Parathyroid adenoma (tissue), 2 donors: Measurements from ENCODE around the gene COL23A1.

Experiments
- H2AFZ ChIP-seq: fragments of 300-600 bp; sonication (generic); one replicate; pipeline ENCODE4 v1.7.0; 2017; ENCODE audit warnings: antibody characterized with exemption, mild to moderate bottlenecking
- H3K27ac ChIP-seq: fragments of 300-600 bp; sonication (generic); one replicate; pipeline ENCODE4 v1.7.0; 2017
- H3K27me3 ChIP-seq: fragments of 300-600 bp; sonication (generic); one replicate; pipeline ENCODE4 v1.7.0; 2017; ENCODE audit warnings: low read length; ENCODE audit not compliant: control insufficient read depth, insufficient read depth
- H3K36me3 ChIP-seq: fragments of 300-600 bp; sonication (generic); one replicate; pipeline ENCODE4 v1.7.0; 2017; ENCODE audit warnings: low read length; ENCODE audit not compliant: control insufficient read depth, insufficient read depth
- H3K4me1 ChIP-seq: fragments of 300-600 bp; sonication (generic); one replicate; pipeline ENCODE4 v1.7.0; 2017; ENCODE audit warnings: control low read depth
- H3K4me2 ChIP-seq: fragments of 300-600 bp; sonication (generic); one replicate; pipeline ENCODE4 v1.7.0; 2017; ENCODE audit warnings: low read length
- H3K4me3 ChIP-seq: fragments of 300-600 bp; sonication (generic); one replicate; pipeline ENCODE4 v1.7.0; 2017; ENCODE audit warnings: low read depth, low read length
- H3K79me2 ChIP-seq: fragments of 300-600 bp; sonication (generic); one replicate; pipeline ENCODE4 v1.7.0; 2017; ENCODE audit warnings: control low read depth
- H3K9ac ChIP-seq: fragments of 300-600 bp; sonication (generic); one replicate; pipeline ENCODE4 v1.7.0; 2017; ENCODE audit warnings: mild to moderate bottlenecking
- H3K9me3 ChIP-seq: fragments of 300-600 bp; sonication (generic); one replicate; pipeline ENCODE4 v1.7.0; 2017; ENCODE audit warnings: low read length; ENCODE audit not compliant: control insufficient read depth
- CTCF ChIP-seq: fragments of 300-600 bp; sonication (generic); IDR thresholded peaks from one replicate; pipeline ENCODE4 v1.7.0; 2017; ENCODE audit warnings: antibody characterized with exemption, mild to moderate bottlenecking
- donor health status: primary hyperparathyroidism.

COL23A1 gene

GRCh38 chr5:178496642-178497041 is 93.6 kb downstream of the COL23A1 start:
- Histone ChIP-seq H3K27me3 (no peaks in the 10 kb centered on the region), H3K9ac (no peak overlapping the region), H3K4me3 (no peak overlapping the region), H2AFZ (no peak overlapping the region), H3K9me3 (no peaks in the 10 kb centered on the region), H3K79me2 (no peaks in the 10 kb centered on the region), H3K27ac (no peak overlapping the region), H3K36me3 (no peaks in the 10 kb centered on the region), H3K4me1 (no peaks in the 10 kb centered on the region), H3K4me2 (no peak overlapping the region)
- TF ChIP-seq CTCF = no peak

DNA sequence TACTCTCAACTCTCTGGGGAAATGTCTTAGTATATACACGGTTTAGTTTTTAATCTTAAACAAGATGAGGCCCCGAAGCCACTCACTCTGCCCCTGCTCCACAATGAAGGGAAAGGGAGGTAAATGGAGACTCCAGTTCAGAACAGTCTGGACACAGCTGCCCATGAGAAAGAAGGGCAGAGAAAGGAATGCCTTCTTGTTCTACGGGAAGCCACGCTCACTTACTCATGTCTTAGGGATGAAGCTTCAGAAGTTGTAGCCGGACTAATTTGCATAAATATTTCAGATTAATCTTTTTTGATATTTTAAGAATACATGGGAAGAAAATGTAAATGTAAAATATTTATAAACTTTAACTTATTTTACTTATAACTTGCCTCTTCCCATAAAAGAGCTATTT is 94.0 kb downstream of the COL23A1 start:
- Histone ChIP-seq H3K36me3 (no peaks in the 10 kb centered on the region), H2AFZ (no peak overlapping the region), H3K27ac (no peak overlapping the region), H3K4me2 (no peak overlapping the region), H3K9me3 (no peaks in the 10 kb centered on the region), H3K27me3 (no peaks in the 10 kb centered on the region), H3K9ac (no peak overlapping the region), H3K4me1 (no peaks in the 10 kb centered on the region), H3K4me3 (no peak overlapping the region), H3K79me2 (no peaks in the 10 kb centered on the region)
- no peak for TF ChIP-seq CTCF

DNA sequence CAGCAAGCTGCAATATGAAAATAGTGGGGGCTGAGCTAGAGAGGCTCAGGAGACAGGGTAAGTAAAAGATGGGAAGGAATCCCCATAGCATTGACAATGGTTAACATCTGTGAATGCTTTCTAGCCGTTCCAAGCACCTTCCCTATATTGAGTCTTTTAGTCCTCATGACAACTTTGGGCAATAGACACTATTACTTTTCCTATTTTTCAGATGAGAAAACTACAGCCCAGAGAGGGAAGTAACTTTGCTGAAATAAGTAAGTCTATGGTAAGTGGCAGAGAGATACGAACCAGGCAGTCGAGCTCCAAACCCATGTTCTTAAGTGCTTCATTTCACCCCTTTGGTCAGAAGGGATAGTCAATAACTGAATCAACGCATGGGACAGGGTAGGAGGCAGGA is 94.5 kb downstream of the COL23A1 start:
- no peaks in the 10 kb centered on the region for H3K9me3 ChIP-seq
- no peaks in the 10 kb centered on the region for H3K4me1 ChIP-seq
- H3K79me2 ChIP-seq = no peaks in the 10 kb centered on the region
- H3K4me2 ChIP-seq = no peak overlapping the region
- H3K27me3 ChIP-seq = no peaks in the 10 kb centered on the region
- H3K27ac ChIP-seq = no peak overlapping the region
- H3K36me3 ChIP-seq = no peaks in the 10 kb centered on the region
- H3K9ac ChIP-seq = no peak overlapping the region
- no peak for TF ChIP-seq CTCF
- H2AFZ ChIP-seq = no peak overlapping the region
- H3K4me3 ChIP-seq = no peak overlapping the region

GRCh38 chr5:178492278-178492677 is 97.9 kb downstream of the COL23A1 start:
- Histone ChIP-seq H3K27me3 (no peaks in the 10 kb centered on the region), H3K79me2 (no peaks in the 10 kb centered on the region), H3K4me3 (no peak overlapping the region), H3K27ac (no peak overlapping the region), H2AFZ (no peak overlapping the region), H3K4me1 (no peaks in the 10 kb centered on the region), H3K36me3 (no peaks in the 10 kb centered on the region), H3K4me2 (no peak overlapping the region), H3K9ac (no peak overlapping the region), H3K9me3 (no peaks in the 10 kb centered on the region)
- TF ChIP-seq CTCF = no peak

GRCh38 chr5:178490935-178491652 is 99.1 kb downstream of the COL23A1 start:
- Histone ChIP-seq H3K36me3 (no peaks in the 10 kb centered on the region), H3K27me3 (no peaks in the 10 kb centered on the region), H3K9me3 (no peaks in the 10 kb centered on the region), H3K4me1 (no peaks in the 10 kb centered on the region), H3K79me2 (no peaks in the 10 kb centered on the region), H3K9ac (no peak overlapping the region), H3K27ac (no peak overlapping the region), H3K4me3 (no peak overlapping the region), H2AFZ (no peak overlapping the region), H3K4me2 (no peak overlapping the region)
- TF ChIP-seq CTCF = no peak
